HUES6 (cell line): ENCODE measurements around the gene LPAR2.

Experiments
- H3K27ac ChIP-seq: 2 replicates; pipeline ENCODE4 v1.7.0; 2013; ENCODE audit warnings: low read depth, mild to moderate bottlenecking, low read length, inconsistent platforms
- H3K27me3 ChIP-seq: 2 replicates; pipeline ENCODE4 v1.6.1; 2013; ENCODE audit warnings: low read length; ENCODE audit not compliant: control insufficient read depth, insufficient read depth
- H3K36me3 ChIP-seq: 2 replicates; pipeline ENCODE4 v1.6.1; 2013; ENCODE audit warnings: low read length; ENCODE audit not compliant: control insufficient read depth, insufficient read depth
- H3K4me1 ChIP-seq: 2 replicates; pipeline ENCODE4 v1.6.1; 2013; ENCODE audit warnings: low read length; ENCODE audit not compliant: control insufficient read depth, insufficient read depth
- H3K4me3 ChIP-seq: 2 replicates; pipeline ENCODE4 v1.5.1; 2013; ENCODE audit warnings: low read depth, low read length
- H3K9ac ChIP-seq: one replicate; pipeline ENCODE4 v1.6.1; 2013; ENCODE audit warnings: mild to moderate bottlenecking, low read length
- H3K9me3 ChIP-seq: 2 replicates; pipeline ENCODE4 v1.6.1; 2013; ENCODE audit warnings: low read depth, low read length; ENCODE audit not compliant: control insufficient read depth, insufficient read depth

LPAR2 gene

GRCh38 chr19:19637523-19638251 is 9.7 kb upstream of the LPAR2 start:
- Histone ChIP-seq H3K4me1 (peaks cover 4% of the 10 kb centered on the region; the same call in 1 of the 2 replicates), H3K9me3 (no peaks in the 10 kb centered on the region), H3K36me3 (peaks cover 32% of the 10 kb centered on the region), H3K27ac (no peak overlapping the region), H3K9ac (no peak overlapping the region), H3K4me3 (peak overlapping the region; percentile 30), H3K27me3 (no peaks in the 10 kb centered on the region)

DNA sequence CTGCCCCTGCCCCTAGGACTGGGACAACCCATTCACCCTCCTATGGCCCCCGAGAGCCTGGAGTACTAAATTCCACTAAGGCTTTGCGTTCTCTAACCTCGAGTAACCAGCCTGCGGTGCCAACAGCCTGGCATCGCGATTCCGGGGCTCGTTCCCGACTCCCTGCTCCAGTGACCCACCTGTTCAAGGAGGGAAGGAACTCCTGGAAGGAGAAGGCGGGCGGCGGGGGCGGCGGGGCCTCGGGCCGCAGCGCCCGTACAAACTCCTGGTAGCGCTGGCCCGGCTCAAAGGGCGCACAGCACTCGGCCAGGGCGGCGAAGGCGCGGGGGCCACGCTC is 9.1 kb upstream of the LPAR2 start:
- Histone ChIP-seq H3K9ac (no peak overlapping the region), H3K4me3 (peak overlapping the region; percentile 30), H3K27ac (no peak overlapping the region), H3K36me3 (peaks cover 32% of the 10 kb centered on the region), H3K27me3 (no peaks in the 10 kb centered on the region), H3K9me3 (no peaks in the 10 kb centered on the region), H3K4me1 (peaks cover 4% of the 10 kb centered on the region; the same call in 1 of the 2 replicates)

GRCh38 chr19:19636573-19637185 is 8.7 kb upstream of the LPAR2 start:
- Histone ChIP-seq H3K36me3 (peaks cover 32% of the 10 kb centered on the region), H3K9me3 (no peaks in the 10 kb centered on the region), H3K4me3 (peak overlapping the region; percentile 30; the same call in 1 of the 2 replicates)

DNA sequence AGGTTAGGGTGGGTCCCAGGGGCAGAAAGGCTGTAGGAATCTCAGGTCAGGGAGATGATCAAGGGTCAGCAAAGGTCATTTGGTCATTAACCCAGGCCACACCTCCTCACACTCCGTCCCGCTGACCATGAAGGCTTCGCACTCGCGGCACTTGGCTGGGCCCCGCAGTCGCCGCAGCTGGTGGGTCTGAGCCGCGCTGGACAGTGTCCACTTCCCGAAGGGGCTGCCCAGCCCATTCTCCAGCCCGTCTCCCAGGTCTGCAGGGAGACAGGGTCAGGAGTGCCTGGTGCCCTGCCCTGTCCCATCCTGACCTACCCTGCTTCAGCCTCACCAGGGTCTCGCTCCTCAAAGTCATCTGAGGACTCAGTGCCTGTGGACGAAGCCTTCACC is 7.3 kb upstream of the LPAR2 start:
- Histone ChIP-seq H3K36me3 (peaks cover 37% of the 10 kb centered on the region), H3K27me3 (no peaks in the 10 kb centered on the region), H3K4me1 (peaks cover 4% of the 10 kb centered on the region; the same call in 1 of the 2 replicates), H3K27ac (no peak overlapping the region), H3K9ac (no peak overlapping the region), H3K9me3 (no peaks in the 10 kb centered on the region), H3K4me3 (no peak overlapping the region)

More at GRCh38 chr19:19636573-19637185, 8.7 kb upstream of the LPAR2 start:
- Histone ChIP-seq H3K27ac (no peak overlapping the region), H3K9ac (no peak overlapping the region), H3K4me1 (peaks cover 4% of the 10 kb centered on the region; the same call in 1 of the 2 replicates), H3K27me3 (no peaks in the 10 kb centered on the region)

DNA sequence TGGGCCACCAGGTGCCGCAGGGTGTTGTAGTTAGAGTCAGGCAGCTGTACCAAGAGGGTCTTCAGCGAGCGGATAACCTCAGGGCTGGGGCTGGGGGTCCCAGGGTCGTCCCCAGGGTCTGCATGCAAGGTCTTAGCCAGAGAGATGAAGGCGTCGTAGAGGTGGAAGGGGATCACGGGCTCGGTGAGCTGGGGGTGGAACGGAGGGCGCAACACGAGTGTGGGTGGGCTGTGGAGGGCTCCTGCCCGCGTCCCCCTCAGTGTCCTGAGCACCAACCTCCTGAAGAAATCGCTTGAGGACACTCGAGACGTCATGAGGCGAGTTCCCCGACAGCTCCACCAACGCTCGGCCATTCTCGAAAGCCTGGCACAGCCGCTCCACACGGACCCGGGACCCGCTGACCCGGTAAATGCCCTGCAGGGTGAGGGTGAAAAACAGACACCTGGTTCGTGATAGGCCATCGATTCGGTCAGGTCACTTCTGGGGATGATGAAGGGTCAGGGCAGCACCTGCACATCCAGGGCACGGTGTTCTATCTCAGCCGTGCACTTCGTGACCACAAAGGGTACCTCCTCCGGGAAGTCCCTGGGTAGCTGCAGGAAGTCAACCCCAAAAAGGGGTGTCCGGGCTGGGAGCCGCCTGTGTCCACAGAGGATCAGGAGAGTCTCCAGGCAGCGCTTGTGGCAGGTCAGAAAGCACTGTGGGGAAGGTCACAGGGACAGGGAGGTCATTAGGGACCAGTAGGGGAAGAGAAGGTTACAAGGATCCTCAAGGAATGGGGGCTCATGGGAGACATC is 6.7 kb upstream of the LPAR2 start:
- peaks cover 4% of the 10 kb centered on the region; the same call in 1 of the 2 replicates for H3K4me1 ChIP-seq
- no peak overlapping the region for H3K27ac ChIP-seq
- H3K4me3 ChIP-seq = no peak overlapping the region
- no peak overlapping the region for H3K9ac ChIP-seq
- H3K27me3 ChIP-seq = no peaks in the 10 kb centered on the region
- H3K36me3 ChIP-seq = peaks cover 33% of the 10 kb centered on the region
- H3K9me3 ChIP-seq = no peaks in the 10 kb centered on the region

- no peaks in the 10 kb centered on the region for H3K27me3 ChIP-seq
Measured at GRCh38 chr19:19633711-19634515, 5.9 kb upstream of the LPAR2 start.

GRCh38 chr19:19632661-19633060 is 4.6 kb upstream of the LPAR2 start:
- Histone ChIP-seq H3K27me3 (no peaks in the 10 kb centered on the region), H3K4me3 (no peak overlapping the region), H3K4me1 (peaks cover 2% of the 10 kb centered on the region; the same call in 1 of the 2 replicates), H3K27ac (no peak overlapping the region), H3K9ac (no peak overlapping the region), H3K36me3 (peaks cover 32% of the 10 kb centered on the region), H3K9me3 (no peaks in the 10 kb centered on the region)

More at GRCh38 chr19:19633711-19634515, 5.9 kb upstream of the LPAR2 start:
- Histone ChIP-seq H3K9ac (no peak overlapping the region), H3K27ac (no peak overlapping the region), H3K36me3 (peaks cover 32% of the 10 kb centered on the region), H3K4me3 (no peak overlapping the region), H3K9me3 (no peaks in the 10 kb centered on the region), H3K4me1 (peaks cover 4% of the 10 kb centered on the region; the same call in 1 of the 2 replicates)

DNA sequence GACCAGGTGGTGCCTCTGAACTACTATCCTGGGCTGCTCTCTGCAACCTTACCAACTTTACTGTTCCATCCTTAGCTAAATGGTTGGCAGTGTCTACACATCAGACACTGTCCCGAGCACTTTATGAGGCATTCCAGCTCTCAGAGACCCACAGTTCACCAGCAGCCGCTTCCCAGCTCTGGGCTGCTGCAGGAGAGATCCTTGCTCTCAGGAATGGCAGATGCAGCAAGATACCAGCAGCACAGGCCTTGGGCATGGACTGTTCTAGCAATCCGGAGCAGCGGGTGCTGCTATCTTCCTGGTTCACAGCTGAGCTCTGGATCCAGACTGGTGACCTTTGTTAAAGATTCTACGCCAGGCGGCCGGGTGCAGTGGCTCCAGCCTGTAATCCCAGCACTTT is 3.3 kb upstream of the LPAR2 start:
- H3K27ac ChIP-seq = no peak overlapping the region
- no peaks in the 10 kb centered on the region for H3K9me3 ChIP-seq
- H3K27me3 ChIP-seq = no peaks in the 10 kb centered on the region
- H3K9ac ChIP-seq = no peak overlapping the region
- peaks cover 33% of the 10 kb centered on the region for H3K36me3 ChIP-seq
- peaks cover 12% of the 10 kb centered on the region; the same call in 1 of the 2 replicates for H3K4me1 ChIP-seq
- H3K4me3 ChIP-seq = no peak overlapping the region

- Histone ChIP-seq H3K4me1 (peaks cover 16% of the 10 kb centered on the region; the same call in 1 of the 2 replicates), H3K9ac (no peak overlapping the region), H3K4me3 (no peak overlapping the region), H3K27me3 (no peaks in the 10 kb centered on the region), H3K9me3 (no peaks in the 10 kb centered on the region), H3K36me3 (peaks cover 37% of the 10 kb centered on the region), H3K27ac (no peak overlapping the region)
Measured at GRCh38 chr19:19630426-19630825, 2.4 kb upstream of the LPAR2 start.

- peaks cover 16% of the 10 kb centered on the region; the same call in 1 of the 2 replicates for H3K4me1 ChIP-seq
- no peak overlapping the region for H3K4me3 ChIP-seq
- peaks cover 33% of the 10 kb centered on the region for H3K36me3 ChIP-seq
- no peaks in the 10 kb centered on the region for H3K9me3 ChIP-seq
- no peaks in the 10 kb centered on the region for H3K27me3 ChIP-seq
- H3K9ac ChIP-seq = no peak overlapping the region
- H3K27ac ChIP-seq = no peak overlapping the region
Measured at GRCh38 chr19:19630062-19630414, 2.0 kb upstream of the LPAR2 start.
